Endothelial cell (in vitro differentiated cells): ENCODE measurements around the gene C3orf80. TPM values are rescaled to one million over a fixed set of nuclear protein-coding genes. Genes with fewer than 3 reads are reported as not detected.
"Not testable (repeated sequence)": the region's sequence is repeated elsewhere in the genome, so short reads cannot be mapped to it uniquely, and the experiment has no call there.

Source experiments
- DNase-seq: peaks from one replicate; pipeline ENCODE4 v3.0.0; 2021; ENCODE audit warnings: low spot score
- H3K27ac Mint-ChIP-seq: one replicate; pipeline ENCODE4 v1.8.0; 2021; ENCODE audit warnings: mixed read lengths, inconsistent platforms; ENCODE audit not compliant: unreplicated experiment
- H3K27me3 Mint-ChIP-seq: one replicate; pipeline ENCODE4 v1.8.0; 2021; ENCODE audit warnings: mild to moderate bottlenecking, moderate library complexity, mixed read lengths, inconsistent platforms; ENCODE audit not compliant: unreplicated experiment
- H3K36me3 Mint-ChIP-seq: one replicate; pipeline ENCODE4 v1.8.0; 2021; ENCODE audit warnings: mild to moderate bottlenecking, low read depth, mixed read lengths, inconsistent platforms; ENCODE audit not compliant: unreplicated experiment
- H3K4me1 Mint-ChIP-seq: one replicate; pipeline ENCODE4 v1.8.0; 2021; ENCODE audit warnings: mild to moderate bottlenecking, mixed read lengths, inconsistent platforms; ENCODE audit not compliant: unreplicated experiment
- H3K4me3 Mint-ChIP-seq: one replicate; pipeline ENCODE4 v1.8.0; 2021; ENCODE audit warnings: mild to moderate bottlenecking, mixed read lengths, inconsistent platforms; ENCODE audit not compliant: unreplicated experiment
- H3K9me3 Mint-ChIP-seq: one replicate; pipeline ENCODE4 v1.8.0; 2021; ENCODE audit warnings: mixed read lengths, inconsistent platforms; ENCODE audit not compliant: unreplicated experiment
- CTCF ChIP-seq: fragments of 200-600 bp; sonication (generic); IDR thresholded peaks from one replicate; pipeline ENCODE4 v1.5.0; 2021; ENCODE audit warnings: antibody characterized with exemption; ENCODE audit not compliant: unreplicated experiment
- total RNA-seq: library from RNA; stranded (reverse); fragmentation: NEBNext Ultra II Directional; extraction: Animal tissue kit (Norgen Biotek cat#: 25700); gene quantifications from one replicate; pipeline ENCODE4 v1.2.1, GENCODE V29; 2021; ENCODE audit not compliant: unreplicated experiment

Gene C3orf80
- total RNA-seq, 1 donor from 2014 or later, result not detected

GRCh38 chr3:160224256-160224655 lies 966 bp upstream of the C3orf80 start:
- TF ChIP-seq CTCF, result no peak
- no peak for DNase-seq
- Mint-ChIP-seq H3K4me3 (no peak overlapping the region), H3K27ac (no peak overlapping the region), H3K27me3 (peaks cover 16% of the 10 kb centered on the region), H3K9me3 (no peaks in the 10 kb centered on the region), H3K4me1 (peaks cover 18% of the 10 kb centered on the region), H3K36me3 (no peaks in the 10 kb centered on the region)

GRCh38 chr3:160224811-160225175 lies 429 bp upstream of the C3orf80 start:
- no peaks in the 10 kb centered on the region for H3K36me3 Mint-ChIP-seq
- H3K27ac Mint-ChIP-seq, result peak overlapping the region; percentile 57
- H3K4me3 Mint-ChIP-seq, result peak overlapping the region; percentile 71
- peaks cover 16% of the 10 kb centered on the region for H3K27me3 Mint-ChIP-seq
- no peak for DNase-seq
- no peak for TF ChIP-seq CTCF
- H3K4me1 Mint-ChIP-seq, result peaks cover 18% of the 10 kb centered on the region
- H3K9me3 Mint-ChIP-seq, result no peaks in the 10 kb centered on the region

- Mint-ChIP-seq H3K27me3 (peaks cover 16% of the 10 kb centered on the region), H3K4me3 (peak overlapping the region; percentile 76), H3K9me3 (no peaks in the 10 kb centered on the region), H3K36me3 (no peaks in the 10 kb centered on the region), H3K4me1 (peaks cover 14% of the 10 kb centered on the region), H3K27ac (no peak overlapping the region)
- DNase-seq, result peak; percentile 36
- no peak for TF ChIP-seq CTCF
Measured at GRCh38 chr3:160226026-160226907, 1.0 kb downstream of the C3orf80 start.

- no peak for TF ChIP-seq CTCF
- H3K27me3 Mint-ChIP-seq, result peaks cover 16% of the 10 kb centered on the region
- H3K9me3 Mint-ChIP-seq, result no peaks in the 10 kb centered on the region
- no peaks in the 10 kb centered on the region for H3K36me3 Mint-ChIP-seq
- no peak overlapping the region for H3K27ac Mint-ChIP-seq
- H3K4me3 Mint-ChIP-seq, result no peak overlapping the region
- DNase-seq, result no peak
- peaks cover 10% of the 10 kb centered on the region for H3K4me1 Mint-ChIP-seq
Measured at GRCh38 chr3:160227419-160227818, 2.2 kb downstream of the C3orf80 start.

- no peak for DNase-seq
- Mint-ChIP-seq H3K9me3 (no peaks in the 10 kb centered on the region), H3K27ac (no peak overlapping the region), H3K4me3 (no peak overlapping the region), H3K27me3 (peaks cover 3% of the 10 kb centered on the region), H3K4me1 (no peaks in the 10 kb centered on the region), H3K36me3 (no peaks in the 10 kb centered on the region)
- TF ChIP-seq CTCF, result no peak
Measured at GRCh38 chr3:160232014-160232413, 6.8 kb downstream of the C3orf80 start.

- not testable (repeated sequence) for H3K4me1 Mint-ChIP-seq, H3K9me3 Mint-ChIP-seq, H3K4me3 Mint-ChIP-seq, H3K27ac Mint-ChIP-seq, DNase-seq, H3K27me3 Mint-ChIP-seq, H3K36me3 Mint-ChIP-seq
Measured at GRCh38 chr3:160240719-160241118, 15.5 kb downstream of the C3orf80 start.
